Measurements from ENCODE around the gene ADGRD1.

The ADGRD1 gene

GRCh38 chr12:131005161-131006035, 51.7 kb downstream of the ADGRD1 start:
- no peak for DNase-seq

GRCh38 chr12:131006036-131006735, 52.5 kb downstream of the ADGRD1 start:
- no peak for DNase-seq

- peak in 31 of 56 donors; percentile 6 to 62 (median 27) for DNase-seq
Observed at GRCh38 chr12:131007031-131007739, 53.5 kb downstream of the ADGRD1 start.

- no peak for DNase-seq
Observed at GRCh38 chr12:131007740-131008117, 54.0 kb downstream of the ADGRD1 start.

- no peak for DNase-seq
Observed at GRCh38 chr12:131008131-131008912, 54.6 kb downstream of the ADGRD1 start.

GRCh38 chr12:131008913-131009270, 55.2 kb downstream of the ADGRD1 start:
- no peak for DNase-seq

GRCh38 chr12:131009595-131010395, 56.1 kb downstream of the ADGRD1 start:
- DNase-seq = no peak

- no peak for DNase-seq
Observed at GRCh38 chr12:131010396-131011131, 56.9 kb downstream of the ADGRD1 start.

GRCh38 chr12:131011165-131012079, 57.7 kb downstream of the ADGRD1 start:
- DNase-seq = no peak

GRCh38 chr12:131012279-131013069, 58.8 kb downstream of the ADGRD1 start:
- DNase-seq = no peak

GRCh38 chr12:131013118-131013517, 59.4 kb downstream of the ADGRD1 start:
- no peak for DNase-seq

GRCh38 chr12:131014343-131014742, 60.6 kb downstream of the ADGRD1 start:
- DNase-seq = no peak

- no peak for DNase-seq
Observed at GRCh38 chr12:131015581-131016337, 62.1 kb downstream of the ADGRD1 start.

GRCh38 chr12:131017477-131017991, 63.8 kb downstream of the ADGRD1 start:
- no peak for DNase-seq

- no peak for DNase-seq
Observed at GRCh38 chr12:131018019-131018620, 64.4 kb downstream of the ADGRD1 start.

GRCh38 chr12:131018808-131019397, 65.2 kb downstream of the ADGRD1 start:
- DNase-seq = no peak

Measured in amygdala (tissue), 56 donors.